ENCODE data around the gene GNAZ. TPM values are rescaled to one million over a fixed set of nuclear protein-coding genes. Genes with fewer than 3 reads are reported as not detected.

The GNAZ gene
- total and polyA plus RNA-seq, 9 donors: 7.2 to 40.8 (median 15.3) TPM

DNA sequence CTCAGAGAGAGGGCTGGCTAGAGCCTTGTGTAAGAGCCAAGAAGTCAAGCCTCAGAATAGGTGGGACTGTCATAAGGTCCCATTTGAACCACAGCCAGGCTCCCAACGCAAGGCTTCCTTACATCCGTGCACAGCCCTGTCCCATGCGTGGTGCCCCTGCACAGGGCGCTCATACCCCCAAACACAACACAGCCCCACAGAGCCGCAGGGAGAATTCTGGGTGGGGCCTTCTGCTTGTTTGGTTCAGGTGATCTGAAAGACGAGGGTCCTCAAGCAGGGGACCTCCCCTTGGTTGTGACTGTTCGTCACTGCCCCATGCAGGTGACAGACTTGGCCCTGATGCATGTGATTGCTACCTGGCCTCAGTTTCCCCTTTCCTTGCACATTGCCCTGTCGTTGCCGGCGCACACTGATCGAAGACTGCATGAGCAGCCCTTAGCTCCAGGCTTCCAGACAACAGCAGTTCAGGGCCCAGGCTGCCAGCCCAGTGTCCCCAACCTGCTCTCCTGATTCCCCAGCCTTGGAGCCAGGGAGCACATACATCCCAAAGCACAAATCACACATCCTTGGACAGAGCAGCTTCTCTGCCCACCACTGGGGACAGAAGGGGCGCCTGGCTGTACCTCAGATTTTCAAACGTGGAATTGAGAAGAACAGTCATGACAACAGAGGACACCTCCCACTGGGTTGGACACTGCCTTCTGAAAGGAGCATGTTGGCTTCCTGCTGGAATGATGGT, 22.1 kb downstream of the GNAZ start:
- TF ChIP-seq EP300 (IDR thresholded peaks at IDR 0.05) (no peak), CTCF (IDR thresholded peaks at IDR 0.05) (no peak), POLR2A (IDR thresholded peaks at IDR 0.05) (no peak)
- no peaks in the 10 kb centered on the region for H3K36me3 ChIP-seq
- WGBS, 3 donors: 90 to 93% (median 92%) methylated on average over 13 of the region's 13 CpGs
- H3K4me3 ChIP-seq: no peak overlapping the region
- intact Hi-C loops (cut with DNase I): no loop called here
- no peaks in the 10 kb centered on the region for H3K27me3 ChIP-seq
- H3K27ac ChIP-seq: no peak overlapping the region
- no peaks in the 10 kb centered on the region for H3K9me3 ChIP-seq
- H3K4me1 ChIP-seq (ENCODE audit: insufficient read depth): peaks cover 9% of the 10 kb centered on the region
- no peak for DNase-seq

- peaks cover 16% of the 10 kb centered on the region for H3K4me1 ChIP-seq (ENCODE audit: insufficient read depth)
- no peaks in the 10 kb centered on the region for H3K27me3 ChIP-seq
- H3K27ac ChIP-seq: no peak overlapping the region
- H3K36me3 ChIP-seq: no peaks in the 10 kb centered on the region
- WGBS, 3 donors: 84 to 90% (median 85%) methylated on average over 14 of the region's 14 CpGs
- TF ChIP-seq CTCF (IDR thresholded peaks at IDR 0.05) (no peak), POLR2A (IDR thresholded peaks at IDR 0.05) (no peak), EP300 (IDR thresholded peaks at IDR 0.05) (no peak)
- H3K9me3 ChIP-seq: no peaks in the 10 kb centered on the region
- no peak for DNase-seq
- H3K4me3 ChIP-seq: no peak overlapping the region
- intact Hi-C loops (cut with DNase I): no loop called here
Measured at GRCh38 chr22:23093051-23093788, 22.9 kb downstream of the GNAZ start.

- H3K27ac ChIP-seq: no peak overlapping the region
- no peaks in the 10 kb centered on the region for H3K9me3 ChIP-seq
- peaks cover 19% of the 10 kb centered on the region for H3K4me1 ChIP-seq (ENCODE audit: insufficient read depth)
- DNase-seq: no peak
- no peaks in the 10 kb centered on the region for H3K27me3 ChIP-seq
- no peaks in the 10 kb centered on the region for H3K36me3 ChIP-seq
- WGBS, 3 donors: 88 to 90% (median 88%) methylated on average over 9 of the region's 9 CpGs
- TF ChIP-seq EP300 (IDR thresholded peaks at IDR 0.05): no peak
- no peak for TF ChIP-seq CTCF (IDR thresholded peaks at IDR 0.05)
- no peak for TF ChIP-seq POLR2A (IDR thresholded peaks at IDR 0.05)
- intact Hi-C loops (cut with DNase I): no loop called here
- no peak overlapping the region for H3K4me3 ChIP-seq
Measured at GRCh38 chr22:23094260-23094659, 23.9 kb downstream of the GNAZ start.

GRCh38 chr22:23094695-23095681, 24.7 kb downstream of the GNAZ start:
- 86 to 89% (median 88%) methylated on average over 31 of the region's 31 CpGs for WGBS, 3 donors
- TF ChIP-seq CTCF (IDR thresholded peaks at IDR 0.05) (no peak), EP300 (IDR thresholded peaks at IDR 0.05) (no peak), POLR2A (IDR thresholded peaks at IDR 0.05) (no peak)
- no peaks in the 10 kb centered on the region for H3K27me3 ChIP-seq
- no peaks in the 10 kb centered on the region for H3K9me3 ChIP-seq
- intact Hi-C loops (cut with DNase I): no loop called here
- no peak overlapping the region for H3K27ac ChIP-seq
- peaks cover 26% of the 10 kb centered on the region for H3K4me1 ChIP-seq (ENCODE audit: insufficient read depth)
- DNase-seq: no peak
- no peaks in the 10 kb centered on the region for H3K36me3 ChIP-seq
- H3K4me3 ChIP-seq: no peak overlapping the region

Measured in ovary (tissue), 9 donors.